ENCODE measurements around the gene NGF. TPM values are rescaled to one million over a fixed set of nuclear protein-coding genes. Genes with fewer than 3 reads are reported as not detected.
"Not testable (repeated sequence)": the region's sequence is repeated elsewhere in the genome, so short reads cannot be mapped to it uniquely, and the experiment has no call there.

NGF gene
- total RNA-seq, 2 experiments from 2014 or later: not detected

- Mint-ChIP-seq H3K36me3 (no peaks in the 10 kb centered on the region), H3K9me3 (ENCODE audit: low read depth) (no peaks in the 10 kb centered on the region), H3K4me1 (no peaks in the 10 kb centered on the region), H3K27me3 (peaks cover 7% of the 10 kb centered on the region), H3K27ac (no peak overlapping the region), H3K4me3 (no peak overlapping the region)
- DNase-seq: no peak
- CTCF ChIA-PET: no interaction called here
- ATAC-seq: no peak
These were observed 26.5 kb downstream of the NGF start for GRCh38 chr1:115311474-115311989.

GRCh38 chr1:115310581-115311473, 27.2 kb downstream of the NGF start:
- Mint-ChIP-seq H3K27ac (no peak overlapping the region), H3K9me3 (ENCODE audit: low read depth) (no peaks in the 10 kb centered on the region), H3K4me1 (no peaks in the 10 kb centered on the region), H3K4me3 (no peak overlapping the region), H3K27me3 (peaks cover 12% of the 10 kb centered on the region), H3K36me3 (no peaks in the 10 kb centered on the region)
- CTCF ChIA-PET: no interaction called here
- DNase-seq: no peak
- no peak for ATAC-seq

GRCh38 chr1:115309504-115309903, 28.5 kb downstream of the NGF start:
- ATAC-seq; DNase-seq; H3K4me1 Mint-ChIP-seq; H3K4me3 Mint-ChIP-seq; H3K36me3 Mint-ChIP-seq; CTCF ChIA-PET; H3K9me3 Mint-ChIP-seq (ENCODE audit: low read depth); H3K27ac Mint-ChIP-seq: not testable (repeated sequence)
- peaks cover 10% of the 10 kb centered on the region for H3K27me3 Mint-ChIP-seq

- Mint-ChIP-seq H3K36me3 (no peaks in the 10 kb centered on the region), H3K27me3 (peaks cover 10% of the 10 kb centered on the region), H3K9me3 (ENCODE audit: low read depth) (no peaks in the 10 kb centered on the region), H3K4me1 (no peaks in the 10 kb centered on the region), H3K27ac (no peak overlapping the region), H3K4me3 (no peak overlapping the region)
- DNase-seq (no peak), ATAC-seq (no peak)
- CTCF ChIA-PET: no interaction called here
These were observed 29.1 kb downstream of the NGF start for GRCh38 chr1:115308969-115309368.

GRCh38 chr1:115307661-115308060, 30.4 kb downstream of the NGF start:
- Mint-ChIP-seq H3K4me3 (no peak overlapping the region), H3K36me3 (no peaks in the 10 kb centered on the region), H3K27me3 (peaks cover 10% of the 10 kb centered on the region), H3K27ac (no peak overlapping the region), H3K4me1 (no peaks in the 10 kb centered on the region), H3K9me3 (ENCODE audit: low read depth) (no peaks in the 10 kb centered on the region)
- ATAC-seq: no peak
- CTCF ChIA-PET: no interaction called here
- no peak for DNase-seq

- Mint-ChIP-seq H3K27me3 (peaks cover 7% of the 10 kb centered on the region), H3K4me1 (no peaks in the 10 kb centered on the region)
These were observed 31.9 kb downstream of the NGF start for GRCh38 chr1:115306146-115306545.

GRCh38 chr1:115303364-115303763, 34.7 kb downstream of the NGF start:
- Mint-ChIP-seq H3K9me3 (ENCODE audit: low read depth) (no peaks in the 10 kb centered on the region), H3K4me3 (no peak overlapping the region), H3K27ac (no peak overlapping the region), H3K27me3 (peaks cover 7% of the 10 kb centered on the region), H3K4me1 (no peaks in the 10 kb centered on the region), H3K36me3 (no peaks in the 10 kb centered on the region)
- CTCF ChIA-PET: no interaction called here
- DNase-seq: no peak
- no peak for ATAC-seq

More at GRCh38 chr1:115306146-115306545, 31.9 kb downstream of the NGF start:
- Mint-ChIP-seq H3K4me3 (no peak overlapping the region), H3K36me3 (no peaks in the 10 kb centered on the region), H3K9me3 (ENCODE audit: low read depth) (no peaks in the 10 kb centered on the region), H3K27ac (no peak overlapping the region)
- CTCF ChIA-PET: no interaction called here
- ATAC-seq (no peak), DNase-seq (no peak)

- Mint-ChIP-seq H3K36me3 (no peaks in the 10 kb centered on the region), H3K9me3 (ENCODE audit: low read depth) (no peaks in the 10 kb centered on the region), H3K27me3 (peaks cover 9% of the 10 kb centered on the region), H3K4me3 (no peak overlapping the region), H3K27ac (no peak overlapping the region), H3K4me1 (no peaks in the 10 kb centered on the region)
- CTCF ChIA-PET: no interaction called here
- ATAC-seq: no peak
- no peak for DNase-seq
These were observed 35.6 kb downstream of the NGF start for GRCh38 chr1:115302390-115302961.

GRCh38 chr1:115301438-115302020, 36.5 kb downstream of the NGF start:
- ATAC-seq (no peak), DNase-seq (no peak)
- Mint-ChIP-seq H3K36me3 (no peaks in the 10 kb centered on the region), H3K9me3 (ENCODE audit: low read depth) (no peaks in the 10 kb centered on the region), H3K27me3 (peaks cover 9% of the 10 kb centered on the region), H3K4me1 (no peaks in the 10 kb centered on the region), H3K4me3 (no peak overlapping the region), H3K27ac (no peak overlapping the region)
- CTCF ChIA-PET: no interaction called here

GRCh38 chr1:115300087-115300876, 37.8 kb downstream of the NGF start:
- H3K27ac Mint-ChIP-seq: no peak overlapping the region
- CTCF ChIA-PET: no interaction called here
- no peak for ATAC-seq
- no peaks in the 10 kb centered on the region for H3K36me3 Mint-ChIP-seq
- H3K4me1 Mint-ChIP-seq: no peaks in the 10 kb centered on the region
- H3K9me3 Mint-ChIP-seq (ENCODE audit: low read depth): no peaks in the 10 kb centered on the region
- H3K27me3 Mint-ChIP-seq: peaks cover 3% of the 10 kb centered on the region
- no peak for DNase-seq
- no peak overlapping the region for H3K4me3 Mint-ChIP-seq

- DNase-seq (no peak), ATAC-seq (no peak)
- no peaks in the 10 kb centered on the region for H3K36me3 Mint-ChIP-seq
- H3K4me1 Mint-ChIP-seq: no peaks in the 10 kb centered on the region
- no peak overlapping the region for H3K4me3 Mint-ChIP-seq
- H3K27me3 Mint-ChIP-seq: peaks cover 3% of the 10 kb centered on the region
- H3K27ac Mint-ChIP-seq: no peak overlapping the region
- no peaks in the 10 kb centered on the region for H3K9me3 Mint-ChIP-seq (ENCODE audit: low read depth)
- CTCF ChIA-PET: no interaction called here
These were observed 38.8 kb downstream of the NGF start for GRCh38 chr1:115299266-115299665.

GRCh38 chr1:115296981-115297380, 41.1 kb downstream of the NGF start:
- no peak overlapping the region for H3K27ac Mint-ChIP-seq
- no peaks in the 10 kb centered on the region for H3K9me3 Mint-ChIP-seq (ENCODE audit: low read depth)
- peaks cover 3% of the 10 kb centered on the region for H3K27me3 Mint-ChIP-seq
- H3K4me3 Mint-ChIP-seq: no peak overlapping the region
- no peaks in the 10 kb centered on the region for H3K36me3 Mint-ChIP-seq
- DNase-seq: no peak
- no peaks in the 10 kb centered on the region for H3K4me1 Mint-ChIP-seq
- CTCF ChIA-PET: no interaction called here
- no peak for ATAC-seq

GRCh38 chr1:115295904-115296696, 41.9 kb downstream of the NGF start:
- H3K36me3 Mint-ChIP-seq: no peaks in the 10 kb centered on the region
- H3K27ac Mint-ChIP-seq: no peak overlapping the region
- H3K4me1 Mint-ChIP-seq: no peaks in the 10 kb centered on the region
- H3K27me3 Mint-ChIP-seq: peaks cover 3% of the 10 kb centered on the region
- no peak for DNase-seq
- no peak overlapping the region for H3K4me3 Mint-ChIP-seq
- H3K9me3 Mint-ChIP-seq (ENCODE audit: low read depth): no peaks in the 10 kb centered on the region
- CTCF ChIA-PET: no interaction called here
- ATAC-seq: no peak
